ENCODE data around the gene FOXP1. TPM values are rescaled to one million over a fixed set of nuclear protein-coding genes. Genes with fewer than 3 reads are reported as not detected.
A peak's percentile ranks its signal among the peaks of the same experiment; 100 is the strongest.
"Not testable (repeated sequence)": the region's sequence is repeated elsewhere in the genome, so short reads cannot be mapped to it uniquely, and the experiment has no call there.

FOXP1 gene
- total RNA-seq, 2 experiments from 2014 or later, result 203 to 205 TPM

DNA sequence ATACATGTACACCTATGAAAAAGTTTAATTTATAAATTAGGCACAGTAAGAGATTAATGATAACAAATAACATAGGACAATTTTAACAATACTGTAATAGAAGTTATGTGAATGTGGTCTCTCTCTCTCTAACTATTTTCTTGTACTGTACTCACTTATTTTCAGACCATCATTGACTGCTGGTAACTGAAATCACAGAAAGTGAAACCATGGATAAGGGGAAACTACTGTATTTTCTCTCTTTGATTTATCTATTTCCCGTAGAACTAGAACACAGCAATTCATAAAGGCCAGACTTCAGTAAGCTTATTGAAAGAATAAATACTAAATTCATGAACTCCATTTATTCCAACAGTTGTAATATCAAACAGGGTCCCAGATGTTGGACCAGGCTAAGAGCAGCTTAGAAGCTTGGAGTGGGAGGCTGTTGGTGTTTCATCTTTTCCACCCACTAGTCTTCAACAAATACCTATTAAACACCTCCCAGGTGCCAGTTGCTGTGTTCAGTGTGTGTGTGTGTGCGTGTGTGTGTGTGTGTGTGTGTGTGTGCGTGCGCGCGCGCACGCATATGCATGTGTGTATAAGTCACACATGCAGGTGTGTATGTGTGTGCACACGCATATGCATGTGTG is 235.4 kb downstream of the FOXP1 start:
- H3K4me1 Mint-ChIP-seq, result peaks cover 66% of the 10 kb centered on the region
- H3K9me3 Mint-ChIP-seq, result peaks cover 3% of the 10 kb centered on the region
- H3K27me3 Mint-ChIP-seq, result no peaks in the 10 kb centered on the region
- peak overlapping the region; percentile 80 for H3K27ac Mint-ChIP-seq
- H3K36me3 Mint-ChIP-seq, result peaks cover 36% of the 10 kb centered on the region
- peak overlapping the region; percentile 40 for H3K4me3 Mint-ChIP-seq
- DNase-seq, result no peak

DNA sequence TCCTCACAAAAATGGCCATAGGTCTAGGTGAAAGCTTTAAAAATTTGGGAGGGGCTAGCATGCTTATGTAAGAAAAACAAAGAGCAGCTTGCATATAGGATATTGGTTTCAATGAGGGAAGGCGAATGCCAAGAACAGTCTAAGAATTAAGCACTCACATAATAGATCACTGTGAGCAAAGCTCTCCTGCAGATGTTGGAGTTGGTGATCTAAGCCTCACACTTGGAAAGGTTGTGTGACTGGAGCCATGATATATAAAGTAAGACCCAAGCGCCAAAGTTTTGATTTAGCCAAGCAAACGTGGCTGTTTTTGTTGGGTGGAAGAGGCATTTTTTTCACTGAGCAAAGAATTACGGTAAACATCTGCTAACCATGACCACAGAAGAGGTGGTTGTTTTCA is 237.5 kb downstream of the FOXP1 start:
- Mint-ChIP-seq H3K9me3 (peaks cover 7% of the 10 kb centered on the region), H3K4me1 (peaks cover 53% of the 10 kb centered on the region), H3K27ac (no peak overlapping the region), H3K27me3 (no peaks in the 10 kb centered on the region), H3K36me3 (peaks cover 50% of the 10 kb centered on the region), H3K4me3 (no peak overlapping the region)
- no peak for DNase-seq

DNA sequence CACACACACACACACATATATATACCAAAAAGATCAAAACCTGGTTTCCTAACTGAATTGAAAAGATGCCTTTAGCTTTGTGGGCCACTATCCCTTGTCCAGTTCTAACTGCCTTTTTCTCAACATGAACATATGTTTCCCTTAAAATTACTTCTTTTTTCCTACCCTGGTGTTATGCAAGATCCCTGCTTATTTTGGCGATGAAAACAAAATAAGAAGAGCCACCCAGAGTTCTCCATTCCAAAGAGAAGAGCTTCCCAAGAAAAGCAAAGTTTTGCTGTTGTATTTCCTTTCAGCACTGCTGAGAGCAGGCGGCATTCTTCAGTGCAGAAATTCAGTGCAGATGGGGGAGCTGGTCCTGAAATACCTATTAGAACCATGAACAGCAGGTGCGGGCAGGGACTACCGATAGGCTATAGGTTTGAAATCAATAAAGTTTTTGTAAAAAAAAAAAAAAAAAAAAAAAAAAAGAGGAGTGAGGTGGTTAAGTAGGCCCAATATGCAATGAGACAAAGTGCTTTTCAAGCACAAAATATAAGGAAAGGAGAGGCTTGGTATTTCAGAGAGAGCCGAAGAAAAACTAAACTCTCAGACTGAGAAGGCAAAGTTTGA is 238.0 kb downstream of the FOXP1 start:
- peaks cover 48% of the 10 kb centered on the region for H3K4me1 Mint-ChIP-seq
- DNase-seq, result no peak
- H3K27ac Mint-ChIP-seq, result no peak overlapping the region
- peaks cover 11% of the 10 kb centered on the region for H3K9me3 Mint-ChIP-seq
- peaks cover 50% of the 10 kb centered on the region for H3K36me3 Mint-ChIP-seq
- H3K27me3 Mint-ChIP-seq, result no peaks in the 10 kb centered on the region
- no peak overlapping the region for H3K4me3 Mint-ChIP-seq

DNA sequence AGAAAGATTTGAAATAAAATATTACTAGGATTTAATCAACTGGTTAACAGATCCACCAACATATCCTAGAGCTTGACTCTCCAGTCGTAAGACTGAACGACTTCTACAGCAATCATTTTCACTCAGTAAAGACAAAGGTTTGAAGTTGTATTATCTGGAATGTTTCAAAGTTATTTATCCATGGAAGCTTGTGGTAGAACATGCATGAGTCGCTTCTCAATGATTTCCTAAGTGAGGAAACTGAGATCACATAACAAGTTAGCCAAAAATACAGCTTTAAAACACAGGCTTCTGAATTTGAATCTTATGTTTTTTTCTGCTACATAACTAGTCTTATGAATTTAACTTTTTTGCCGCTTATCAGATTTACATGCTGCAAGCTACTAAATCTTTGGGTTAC is 241.8 kb downstream of the FOXP1 start:
- no peak for DNase-seq
- Mint-ChIP-seq H3K36me3 (peaks cover 48% of the 10 kb centered on the region), H3K4me3 (no peak overlapping the region), H3K27me3 (no peaks in the 10 kb centered on the region), H3K4me1 (peaks cover 40% of the 10 kb centered on the region), H3K27ac (no peak overlapping the region), H3K9me3 (peaks cover 11% of the 10 kb centered on the region)

DNA sequence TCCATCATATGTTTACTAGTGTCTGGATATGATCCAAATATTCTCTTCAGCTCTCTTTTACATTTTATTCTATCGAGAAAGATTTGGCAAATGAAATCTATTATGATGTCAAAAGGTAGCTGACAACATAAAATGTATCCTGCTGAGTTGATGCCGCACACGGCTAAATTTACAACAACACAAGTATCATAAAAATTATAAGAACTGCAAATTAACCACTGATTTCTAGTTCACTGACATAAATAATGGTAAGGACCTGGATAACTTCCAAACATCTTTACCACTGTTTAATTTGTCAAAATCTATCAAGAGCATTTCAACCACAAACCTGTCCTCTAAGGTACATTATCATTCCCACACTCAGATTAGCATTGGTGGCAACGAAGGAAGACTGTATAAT is 244.5 kb downstream of the FOXP1 start:
- Mint-ChIP-seq H3K27me3 (no peaks in the 10 kb centered on the region), H3K27ac (no peak overlapping the region), H3K4me1 (peaks cover 41% of the 10 kb centered on the region), H3K4me3 (no peak overlapping the region), H3K36me3 (peaks cover 42% of the 10 kb centered on the region), H3K9me3 (peaks cover 8% of the 10 kb centered on the region)
- DNase-seq, result no peak

DNA sequence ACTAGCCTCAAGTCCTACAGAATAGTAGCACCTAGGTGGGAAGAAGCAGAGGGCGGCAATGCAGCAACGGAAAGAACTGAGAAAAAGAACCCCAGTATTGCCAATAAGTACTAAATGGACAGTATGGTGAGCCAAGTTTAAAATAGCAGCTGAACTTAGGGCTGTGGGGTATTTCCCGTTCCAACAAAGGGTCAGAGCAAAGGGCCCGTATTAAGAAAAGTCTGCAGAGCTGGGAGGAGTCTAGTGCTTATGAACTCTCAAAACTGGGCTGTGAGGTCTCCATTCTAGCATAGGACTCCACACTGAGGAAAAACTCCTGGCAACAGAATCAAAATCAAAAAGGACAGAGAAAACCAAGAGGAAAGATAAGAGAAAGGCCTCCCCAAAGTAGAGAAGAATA is 250.7 kb downstream of the FOXP1 start:
- H3K36me3 Mint-ChIP-seq, result peaks cover 54% of the 10 kb centered on the region
- no peak overlapping the region for H3K4me3 Mint-ChIP-seq
- peaks cover 8% of the 10 kb centered on the region for H3K9me3 Mint-ChIP-seq
- no peaks in the 10 kb centered on the region for H3K27me3 Mint-ChIP-seq
- peaks cover 29% of the 10 kb centered on the region for H3K4me1 Mint-ChIP-seq
- DNase-seq, result no peak
- H3K27ac Mint-ChIP-seq, result peak overlapping the region; percentile 50

DNA sequence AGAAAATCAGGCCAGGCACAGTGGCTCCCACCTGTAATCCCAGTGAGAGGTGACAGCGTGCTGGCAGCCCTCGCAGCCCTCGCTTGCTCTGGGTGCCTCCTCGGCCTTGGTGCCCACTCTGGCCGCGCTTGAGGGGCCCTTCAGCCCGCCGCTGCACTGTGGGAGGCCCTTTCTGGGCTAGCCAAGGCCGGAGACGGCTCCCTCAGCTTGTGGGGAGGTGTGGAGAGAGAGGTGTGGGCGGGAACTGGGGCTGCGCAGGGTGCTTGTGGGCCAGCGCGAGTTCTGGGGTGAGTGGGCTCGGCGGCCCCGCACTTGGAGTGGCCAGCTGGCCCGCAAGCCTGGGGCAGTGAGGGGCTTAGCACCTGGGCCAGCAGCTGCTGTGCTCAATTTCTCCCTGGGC is 252.6 kb downstream of the FOXP1 start:
- Mint-ChIP-seq H3K36me3 (peaks cover 68% of the 10 kb centered on the region), H3K4me1 (peaks cover 27% of the 10 kb centered on the region), H3K4me3 (no peak overlapping the region), H3K9me3 (peaks cover 8% of the 10 kb centered on the region), H3K27ac (no peak overlapping the region), H3K27me3 (no peaks in the 10 kb centered on the region)
- DNase-seq, result no peak

DNA sequence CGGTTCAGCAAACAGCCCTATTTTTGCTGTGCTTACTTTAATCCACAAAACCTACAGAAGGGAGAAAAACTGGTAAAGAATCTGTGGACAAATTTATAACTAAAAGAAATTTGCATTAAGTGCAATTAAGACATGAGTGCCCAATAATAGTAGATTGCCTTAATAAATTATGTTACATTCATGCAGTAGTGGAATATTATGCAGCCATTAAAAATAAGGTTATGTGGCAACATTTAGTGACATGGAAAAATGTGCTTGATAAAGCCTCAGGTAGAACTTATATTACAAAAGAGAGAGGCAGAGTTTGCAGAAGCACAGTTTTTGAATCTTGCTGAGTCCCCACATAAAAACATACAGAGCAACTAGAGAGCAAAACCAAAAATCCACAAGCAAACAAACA is 253.0 kb downstream of the FOXP1 start:
- H3K4me3 Mint-ChIP-seq, result no peak overlapping the region
- H3K36me3 Mint-ChIP-seq, result peaks cover 68% of the 10 kb centered on the region
- H3K27ac Mint-ChIP-seq, result no peak overlapping the region
- H3K27me3 Mint-ChIP-seq, result no peaks in the 10 kb centered on the region
- peaks cover 8% of the 10 kb centered on the region for H3K9me3 Mint-ChIP-seq
- peaks cover 27% of the 10 kb centered on the region for H3K4me1 Mint-ChIP-seq
- no peak for DNase-seq

DNA sequence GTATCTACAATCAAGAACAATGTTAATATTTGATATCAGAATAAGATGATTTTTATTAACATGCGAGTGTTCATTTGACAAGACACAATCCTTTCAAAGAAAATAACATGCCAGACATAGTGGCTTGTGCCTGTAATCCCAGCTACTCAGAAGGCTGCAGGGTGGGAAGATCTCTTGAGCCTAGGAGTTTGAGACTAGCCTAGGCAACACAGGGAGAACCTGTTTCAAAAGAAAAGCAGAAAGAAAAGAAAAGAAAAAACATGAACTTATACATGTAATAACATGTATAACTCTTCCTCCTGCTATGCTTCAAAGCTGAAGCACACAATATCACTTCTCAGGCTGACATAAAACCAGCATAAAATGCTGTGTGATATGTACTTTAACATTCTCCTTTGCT is 253.7 kb downstream of the FOXP1 start:
- no peak for DNase-seq
- no peak overlapping the region for H3K4me3 Mint-ChIP-seq
- peaks cover 64% of the 10 kb centered on the region for H3K36me3 Mint-ChIP-seq

DNA sequence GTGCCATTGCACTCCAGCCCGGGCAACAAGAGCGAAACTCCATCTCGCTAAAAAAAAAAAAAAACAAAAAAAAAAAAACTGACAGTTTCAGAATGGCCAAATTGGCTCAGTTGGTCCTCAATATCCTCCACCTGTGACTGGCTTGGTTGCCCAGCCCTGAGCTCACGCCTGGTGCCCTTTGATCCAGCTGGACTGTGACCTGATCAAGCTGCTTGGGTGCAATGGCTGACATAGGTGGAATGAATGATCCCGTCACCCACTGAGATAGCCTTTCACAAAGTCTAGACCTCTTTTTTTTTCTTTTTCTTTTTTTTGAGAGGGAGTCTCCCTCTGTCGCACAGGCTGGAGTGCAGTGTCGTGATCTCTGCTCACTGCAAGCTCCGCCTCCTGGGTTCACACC is 254.6 kb downstream of the FOXP1 start:
- Mint-ChIP-seq H3K27ac (no peak overlapping the region), H3K4me1 (peaks cover 24% of the 10 kb centered on the region), H3K4me3 (no peak overlapping the region), H3K27me3 (no peaks in the 10 kb centered on the region), H3K36me3 (peaks cover 58% of the 10 kb centered on the region), H3K9me3 (peaks cover 8% of the 10 kb centered on the region)
- no peak for DNase-seq

More for the DNA sequence above, 253.7 kb downstream of the FOXP1 start:
- Mint-ChIP-seq H3K27ac (no peak overlapping the region), H3K9me3 (peaks cover 8% of the 10 kb centered on the region), H3K27me3 (no peaks in the 10 kb centered on the region), H3K4me1 (peaks cover 24% of the 10 kb centered on the region)

DNA sequence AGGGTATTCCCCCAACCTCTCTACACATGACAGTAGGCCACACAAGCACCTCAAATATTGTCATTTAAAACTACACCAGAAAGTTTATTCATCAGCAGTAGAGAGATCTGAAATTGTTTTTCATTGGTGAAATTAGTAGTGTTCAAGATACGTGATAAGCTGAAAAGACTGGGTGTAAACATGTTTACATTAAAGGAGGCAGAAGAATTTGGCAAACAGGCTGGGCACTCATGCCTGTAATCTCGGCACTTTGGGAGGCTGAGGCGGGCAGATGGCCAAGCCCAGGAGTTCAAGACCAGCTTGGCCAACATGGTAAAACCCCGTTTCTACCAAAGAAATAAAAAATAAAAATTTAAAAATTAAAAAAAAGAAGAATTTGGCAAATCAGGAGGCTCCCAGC is 255.6 kb downstream of the FOXP1 start:
- no peak for DNase-seq
- Mint-ChIP-seq H3K4me3 (no peak overlapping the region), H3K27me3 (no peaks in the 10 kb centered on the region), H3K27ac (no peak overlapping the region), H3K9me3 (peaks cover 7% of the 10 kb centered on the region), H3K36me3 (peaks cover 58% of the 10 kb centered on the region), H3K4me1 (peaks cover 22% of the 10 kb centered on the region)

DNA sequence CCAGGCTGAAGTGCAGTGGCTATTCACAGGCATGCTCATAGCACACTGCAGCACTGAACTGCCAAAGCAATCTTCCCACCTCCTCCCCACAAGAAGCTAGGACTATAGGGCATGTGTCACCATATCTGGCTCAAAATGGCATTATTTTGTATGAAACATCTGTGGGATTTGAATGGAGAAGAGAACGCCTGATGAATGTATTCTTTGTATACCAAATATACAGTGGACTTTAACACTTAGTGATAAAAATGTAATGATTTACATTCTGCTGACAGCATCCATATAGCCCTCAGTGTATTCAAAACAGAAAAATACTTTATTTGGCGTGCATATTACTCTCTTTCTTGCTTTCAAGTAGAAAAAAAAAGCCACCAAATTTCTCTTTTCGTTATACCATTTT is 257.8 kb downstream of the FOXP1 start:
- Mint-ChIP-seq H3K4me3 (no peak overlapping the region), H3K27ac (no peak overlapping the region), H3K9me3 (peaks cover 4% of the 10 kb centered on the region), H3K4me1 (peaks cover 22% of the 10 kb centered on the region), H3K27me3 (no peaks in the 10 kb centered on the region), H3K36me3 (peaks cover 49% of the 10 kb centered on the region)
- no peak for DNase-seq

DNA sequence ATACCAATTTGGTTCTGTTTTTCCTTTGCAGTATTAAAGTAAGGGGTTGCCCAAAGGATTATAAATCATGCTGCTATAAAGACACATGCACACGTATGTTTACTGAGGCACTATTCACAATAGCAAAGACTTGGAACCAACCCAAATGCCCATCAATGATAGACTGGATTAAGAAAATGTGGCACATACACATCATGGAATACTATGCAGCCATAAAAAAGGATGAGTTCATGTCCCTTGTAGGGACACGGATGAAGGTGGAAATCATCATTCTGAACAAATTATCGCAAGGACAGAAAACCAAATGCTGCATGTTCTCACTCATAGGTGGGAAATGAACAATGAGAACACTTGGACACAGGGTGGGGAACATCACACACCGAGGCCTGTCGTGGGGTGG is 259.3 kb downstream of the FOXP1 start:
- peaks cover 19% of the 10 kb centered on the region for H3K4me1 Mint-ChIP-seq
- not testable (repeated sequence) for H3K27me3 Mint-ChIP-seq, H3K27ac Mint-ChIP-seq, DNase-seq, H3K9me3 Mint-ChIP-seq, H3K4me3 Mint-ChIP-seq
- peaks cover 36% of the 10 kb centered on the region for H3K36me3 Mint-ChIP-seq

DNA sequence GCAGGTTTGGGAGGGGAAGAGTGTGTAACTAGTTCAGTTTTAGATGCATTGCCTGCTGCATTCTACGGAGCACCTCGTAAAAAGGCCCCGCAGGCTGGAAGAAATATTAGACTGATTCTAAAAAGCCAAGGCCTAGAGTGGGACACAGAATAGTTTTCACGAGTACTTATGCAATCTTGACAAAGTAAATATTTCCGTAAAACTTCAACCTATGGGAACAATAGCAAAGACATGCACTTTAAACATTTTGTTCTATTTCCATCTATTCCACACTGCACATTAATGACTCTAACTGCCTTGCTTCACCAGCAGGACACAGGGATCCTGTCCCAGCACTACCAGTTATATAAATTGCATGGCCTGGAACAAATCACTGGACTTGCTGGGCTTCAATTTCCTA is 260.0 kb downstream of the FOXP1 start:
- H3K36me3 Mint-ChIP-seq, result peaks cover 32% of the 10 kb centered on the region
- no peak overlapping the region for H3K4me3 Mint-ChIP-seq
- DNase-seq, result no peak
- no peaks in the 10 kb centered on the region for H3K27me3 Mint-ChIP-seq
- peaks cover 24% of the 10 kb centered on the region for H3K4me1 Mint-ChIP-seq
- H3K9me3 Mint-ChIP-seq, result no peaks in the 10 kb centered on the region
- H3K27ac Mint-ChIP-seq, result no peak overlapping the region

DNA sequence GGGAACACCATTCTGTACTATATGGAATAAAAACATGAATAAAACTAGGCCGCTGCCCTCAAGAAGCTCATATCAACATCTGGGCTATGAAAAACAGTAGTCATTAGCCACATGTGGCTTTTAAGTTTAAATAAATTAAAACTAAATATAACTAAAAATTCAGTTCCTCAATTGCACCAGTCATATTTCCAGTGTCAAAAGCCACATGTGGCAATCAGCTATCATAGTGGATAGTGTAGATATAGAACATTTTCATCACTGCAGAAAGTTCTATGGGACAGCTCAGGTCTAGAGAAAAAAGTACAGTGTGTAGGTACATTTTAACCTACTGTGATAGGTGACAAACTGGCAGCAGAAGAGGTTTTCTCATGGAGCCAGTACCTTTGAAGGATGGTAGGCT is 261.4 kb downstream of the FOXP1 start:
- H3K27ac Mint-ChIP-seq, result no peak overlapping the region
- H3K4me1 Mint-ChIP-seq, result peaks cover 27% of the 10 kb centered on the region
- no peak overlapping the region for H3K4me3 Mint-ChIP-seq
- H3K9me3 Mint-ChIP-seq, result no peaks in the 10 kb centered on the region
- H3K36me3 Mint-ChIP-seq, result peaks cover 24% of the 10 kb centered on the region
- H3K27me3 Mint-ChIP-seq, result no peaks in the 10 kb centered on the region
- DNase-seq, result no peak

DNA sequence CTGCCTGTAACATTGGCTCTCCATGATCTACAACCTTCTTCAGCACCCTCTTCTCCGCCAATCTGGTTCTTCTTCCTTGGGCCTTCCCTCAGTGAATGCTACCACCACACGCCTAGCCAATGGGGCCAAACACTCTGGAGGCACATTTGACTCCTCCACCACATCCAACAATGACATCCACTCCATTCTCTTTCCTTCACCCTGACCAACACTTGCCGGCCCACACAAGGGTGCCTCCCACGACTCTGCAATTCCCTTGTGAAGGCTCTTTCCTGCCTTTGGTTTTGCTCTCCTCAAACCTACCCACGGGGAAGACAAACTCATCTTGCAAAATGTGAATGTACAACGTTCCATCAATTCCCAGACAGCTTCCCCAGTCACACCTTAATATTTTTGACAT is 263.8 kb downstream of the FOXP1 start:
- DNase-seq, result no peak
- peaks cover 45% of the 10 kb centered on the region for H3K4me1 Mint-ChIP-seq
- H3K27me3 Mint-ChIP-seq, result no peaks in the 10 kb centered on the region
- no peak overlapping the region for H3K4me3 Mint-ChIP-seq
- H3K9me3 Mint-ChIP-seq, result no peaks in the 10 kb centered on the region
- H3K36me3 Mint-ChIP-seq, result peaks cover 15% of the 10 kb centered on the region
- H3K27ac Mint-ChIP-seq, result no peak overlapping the region

Data from activated naive CD8-positive, alpha-beta T cell treated with anti-CD3 and anti-CD28 coated beads for 36 hours (primary cell).